BJ (cell line): ENCODE measurements around the gene WDR49. TPM values are rescaled to one million over a fixed set of nuclear protein-coding genes. Genes with fewer than 3 reads are reported as not detected.

ENCODE experiments used
- CTCF ChIA-PET: fragments of 350-600 bp; formaldehyde crosslinking; extraction: SDS; loops from one replicate; lab custom pipeline; 2021; ENCODE audit warnings: antibody characterized with exemption, inconsistent platforms; lab: Yijun Ruan, JAX
- POLR2A ChIA-PET: fragments of 300-600 bp; sonication (Branson Sonifier 250); formaldehyde crosslinking; extraction: SDS; loops from one replicate; lab custom pipeline; 2021; ENCODE audit warnings: antibody characterized with exemption; lab: Charles Lee
- DNase-seq: peaks from one replicate; pipeline ENCODE4 v3.0.0-alpha.2; 2011; ENCODE audit warnings: low read depth
- H3K27me3 ChIP-seq: 2 replicates; pipeline ENCODE4 v1.6.0; 2011; ENCODE audit warnings: low read length; ENCODE audit not compliant: control insufficient read depth, insufficient read depth
- H3K36me3 ChIP-seq: 2 replicates; pipeline ENCODE4 v1.5.1; 2011; ENCODE audit warnings: low read length; ENCODE audit not compliant: control insufficient read depth, insufficient read depth
- H3K4me3 ChIP-seq: 2 replicates; pipeline ENCODE4 v1.5.1; 2011; ENCODE audit warnings: low read depth, mild to moderate bottlenecking, control low read depth, low read length
- polyA minus RNA-seq: library from RNA; depleted of rRNA, polyadenylated mRNA; stranded (reverse); fragments of >200 nt; gene quantifications from 2 replicates; pipeline ENCODE4 v1.2.3, GENCODE V29; 2011; rRNA and poly(A)+ RNA removed
- polyA plus RNA-seq: library from polyadenylated mRNA; depleted of rRNA; stranded (reverse); fragments of >200 nt; gene quantifications from 2 replicates; pipeline ENCODE4 v1.2.3, GENCODE V29; 2011; rRNA removed
- TF ChIP-seq, protein P1 (sequence below): IDR thresholded peaks from 2 replicates; pipeline ENCODE4 v1.5.1; 2011; ENCODE audit warnings: low read depth, mild to moderate bottlenecking, control low read depth, inconsistent platforms, low read length, moderate library complexity; ENCODE audit not compliant: insufficient read depth

The WDR49 gene
- not detected in 2 replicates for polyA plus RNA-seq
- not detected in 2 replicates for polyA minus RNA-seq

DNA sequence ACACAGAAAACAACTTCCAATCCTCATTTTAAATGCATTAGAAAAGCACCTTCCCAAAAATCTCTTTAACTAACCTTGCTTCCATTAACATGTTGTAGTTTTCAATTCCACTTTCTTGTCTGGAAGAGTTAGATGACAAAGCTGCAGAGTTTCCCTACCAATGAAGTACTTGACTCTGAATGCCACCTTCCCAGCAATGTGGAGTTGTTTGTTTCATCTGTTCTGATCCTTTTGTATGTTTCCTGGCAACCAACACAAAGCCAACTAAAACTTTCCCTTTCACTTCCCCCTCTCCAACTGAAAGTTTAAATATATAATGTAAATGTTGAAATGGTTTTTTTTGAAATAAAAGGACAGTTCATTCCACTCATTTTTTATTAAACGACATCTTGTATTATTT, at the start of gene WDR49:
Gene WDR49, minus strand, starts transcription at position 183 of the 400 bp plus-strand sequence. CDS start 517 bp downstream, outside the sequence.
- no peak within 1 kb of the TSS for H3K4me3 ChIP-seq
- no peak for DNase-seq
- no peaks in the 10 kb centered on the region for H3K36me3 ChIP-seq
- CTCF ChIA-PET: no interaction called here
- POLR2A ChIA-PET: no interaction called here
- H3K27me3 ChIP-seq: no peaks in the 10 kb centered on the region
- TF ChIP-seq, protein P1, sequence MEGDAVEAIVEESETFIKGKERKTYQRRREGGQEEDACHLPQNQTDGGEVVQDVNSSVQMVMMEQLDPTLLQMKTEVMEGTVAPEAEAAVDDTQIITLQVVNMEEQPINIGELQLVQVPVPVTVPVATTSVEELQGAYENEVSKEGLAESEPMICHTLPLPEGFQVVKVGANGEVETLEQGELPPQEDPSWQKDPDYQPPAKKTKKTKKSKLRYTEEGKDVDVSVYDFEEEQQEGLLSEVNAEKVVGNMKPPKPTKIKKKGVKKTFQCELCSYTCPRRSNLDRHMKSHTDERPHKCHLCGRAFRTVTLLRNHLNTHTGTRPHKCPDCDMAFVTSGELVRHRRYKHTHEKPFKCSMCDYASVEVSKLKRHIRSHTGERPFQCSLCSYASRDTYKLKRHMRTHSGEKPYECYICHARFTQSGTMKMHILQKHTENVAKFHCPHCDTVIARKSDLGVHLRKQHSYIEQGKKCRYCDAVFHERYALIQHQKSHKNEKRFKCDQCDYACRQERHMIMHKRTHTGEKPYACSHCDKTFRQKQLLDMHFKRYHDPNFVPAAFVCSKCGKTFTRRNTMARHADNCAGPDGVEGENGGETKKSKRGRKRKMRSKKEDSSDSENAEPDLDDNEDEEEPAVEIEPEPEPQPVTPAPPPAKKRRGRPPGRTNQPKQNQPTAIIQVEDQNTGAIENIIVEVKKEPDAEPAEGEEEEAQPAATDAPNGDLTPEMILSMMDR: no peak

DNA sequence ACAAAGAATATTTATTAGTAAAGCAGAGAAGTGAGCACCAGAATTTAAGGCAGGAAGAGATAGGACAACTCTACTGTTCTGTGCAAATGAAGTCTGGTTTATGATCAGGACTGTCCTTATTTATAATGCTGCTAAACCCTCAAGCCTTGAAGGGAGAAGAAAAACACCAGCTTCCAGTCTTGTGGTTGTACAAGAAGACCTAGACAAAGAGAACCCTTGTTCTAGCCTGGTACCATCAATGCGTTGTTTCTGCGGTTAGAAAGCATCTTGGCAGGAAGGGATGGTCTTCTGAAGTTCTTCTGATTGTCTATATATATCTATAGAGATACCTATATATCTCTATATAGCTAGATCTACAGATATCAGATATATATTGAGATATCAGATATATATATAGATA, 47.2 kb upstream of the WDR49 start:
- CTCF ChIA-PET: interaction anchor here (0.6 to 1.5 kb wide), 3 partner anchors 16 to 938 kb away, joined by 3 to 6 read pairs (median 3); no protein-coding TSS in a partner anchor

DNA sequence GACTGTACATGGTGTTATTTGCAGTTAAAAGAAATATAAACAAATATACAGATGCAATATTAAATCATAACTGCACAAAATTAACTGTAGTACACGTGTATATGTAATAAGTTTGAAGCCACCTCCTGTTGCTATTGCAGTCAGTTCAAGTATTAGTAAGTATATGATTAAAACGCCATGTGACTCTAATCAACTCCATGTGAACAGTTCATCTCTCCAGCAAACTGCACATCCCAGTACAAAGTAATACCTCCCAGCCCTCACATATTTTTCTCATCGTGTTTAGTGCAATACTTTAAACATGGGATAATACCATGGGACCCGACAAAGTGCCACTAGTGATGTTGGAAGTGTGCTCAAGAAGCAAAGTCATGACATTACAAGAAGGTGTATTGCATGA, 46.3 kb upstream of the WDR49 start:
- Histone ChIP-seq H3K36me3 (peaks cover 2% of the 10 kb centered on the region; the same call in 1 of the 2 replicates), H3K4me3 (no peak overlapping the region), H3K27me3 (no peaks in the 10 kb centered on the region)
- POLR2A ChIA-PET: no interaction called here
- CTCF ChIA-PET: interaction anchor here (1.5 kb wide), 1 partner anchor 15 kb away, joined by 6 read pairs; no protein-coding TSS in a partner anchor
- no peak for DNase-seq
- TF ChIP-seq, protein P1: no peak

More for the DNA sequence above, 47.2 kb upstream of the WDR49 start:
- Histone ChIP-seq H3K4me3 (no peak overlapping the region), H3K36me3 (peaks cover 2% of the 10 kb centered on the region; the same call in 1 of the 2 replicates), H3K27me3 (no peaks in the 10 kb centered on the region)
- TF ChIP-seq, protein P1: no peak
- no peak for DNase-seq
- POLR2A ChIA-PET: no interaction called here

DNA sequence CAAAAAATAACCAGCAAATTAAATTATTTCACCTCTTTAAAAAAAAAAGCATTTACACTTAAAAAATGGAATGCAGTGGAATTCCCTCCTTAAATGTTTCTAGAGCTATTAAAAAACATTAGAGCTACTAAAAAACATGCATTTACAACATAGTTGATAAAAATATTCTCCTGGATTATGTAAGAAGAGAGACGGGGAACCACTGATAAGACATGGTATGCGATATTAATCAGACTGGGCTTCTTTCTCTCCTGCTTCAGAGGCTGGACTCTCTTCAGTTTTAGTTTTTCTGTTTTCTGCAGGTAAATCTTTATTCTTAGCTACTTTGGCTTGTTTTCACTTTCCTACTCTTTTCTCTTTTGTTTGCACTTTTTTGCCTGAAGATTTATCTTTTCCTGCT, 40.4 kb upstream of the WDR49 start:
- ChIA-PET CTCF (interaction anchor here (1.0 to 2.1 kb wide), 2 partner anchors 9 to 24 kb away, joined by 3 to 14 read pairs; no protein-coding TSS in a partner anchor), POLR2A (no interaction called here)
- no peak for DNase-seq

DNA sequence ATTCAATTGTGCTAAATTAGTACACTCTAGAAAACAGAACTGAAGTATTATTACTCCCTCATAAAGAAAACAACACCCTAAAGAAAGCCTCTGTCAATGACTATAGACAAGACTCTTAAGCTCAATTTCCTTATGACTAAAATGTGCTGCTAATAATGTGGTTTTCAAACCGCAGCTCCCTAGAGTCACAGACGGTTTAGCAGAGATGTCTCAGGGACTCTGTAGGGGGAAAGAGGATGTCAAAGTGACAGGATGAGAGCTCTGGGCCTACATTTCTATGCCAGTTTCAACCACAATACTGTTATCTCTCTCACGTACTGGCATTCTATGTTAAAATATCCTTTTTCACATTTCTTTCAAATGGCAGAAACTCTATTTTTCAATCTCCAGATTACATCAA, 37.6 kb upstream of the WDR49 start:
- ChIA-PET CTCF (no interaction called here), POLR2A (no interaction called here)
- Histone ChIP-seq H3K4me3 (no peak overlapping the region), H3K27me3 (no peaks in the 10 kb centered on the region), H3K36me3 (peaks cover 2% of the 10 kb centered on the region; the same call in 1 of the 2 replicates)
- TF ChIP-seq, protein P1: no peak
- no peak for DNase-seq

More for the DNA sequence above, 40.4 kb upstream of the WDR49 start:
- peaks cover 2% of the 10 kb centered on the region; the same call in 1 of the 2 replicates for H3K36me3 ChIP-seq
- no peaks in the 10 kb centered on the region for H3K27me3 ChIP-seq
- H3K4me3 ChIP-seq: no peak overlapping the region
- TF ChIP-seq, protein P1: no peak
